ENCODE measurements around the gene FTO.

DNA sequence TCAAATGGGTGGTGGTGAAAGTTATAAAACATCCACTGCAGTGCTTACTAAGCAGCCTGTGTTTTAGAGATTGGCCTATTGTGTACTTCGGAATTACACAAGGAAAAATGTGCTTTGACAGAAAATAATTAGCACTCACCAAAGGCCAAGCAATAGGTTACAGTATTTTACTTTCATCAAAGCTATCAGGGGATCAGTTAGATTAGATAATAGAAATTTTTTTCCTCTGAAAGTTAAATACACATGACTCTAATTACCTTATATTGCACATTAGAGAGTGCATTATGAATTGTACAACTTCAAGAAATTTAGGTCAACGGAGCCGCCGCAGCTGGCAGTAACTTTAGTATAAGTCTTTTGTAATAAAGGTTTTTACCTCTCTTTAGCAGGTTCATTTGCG is 232.6 kb downstream of the FTO start:
- TF ChIP-seq, protein P1, sequence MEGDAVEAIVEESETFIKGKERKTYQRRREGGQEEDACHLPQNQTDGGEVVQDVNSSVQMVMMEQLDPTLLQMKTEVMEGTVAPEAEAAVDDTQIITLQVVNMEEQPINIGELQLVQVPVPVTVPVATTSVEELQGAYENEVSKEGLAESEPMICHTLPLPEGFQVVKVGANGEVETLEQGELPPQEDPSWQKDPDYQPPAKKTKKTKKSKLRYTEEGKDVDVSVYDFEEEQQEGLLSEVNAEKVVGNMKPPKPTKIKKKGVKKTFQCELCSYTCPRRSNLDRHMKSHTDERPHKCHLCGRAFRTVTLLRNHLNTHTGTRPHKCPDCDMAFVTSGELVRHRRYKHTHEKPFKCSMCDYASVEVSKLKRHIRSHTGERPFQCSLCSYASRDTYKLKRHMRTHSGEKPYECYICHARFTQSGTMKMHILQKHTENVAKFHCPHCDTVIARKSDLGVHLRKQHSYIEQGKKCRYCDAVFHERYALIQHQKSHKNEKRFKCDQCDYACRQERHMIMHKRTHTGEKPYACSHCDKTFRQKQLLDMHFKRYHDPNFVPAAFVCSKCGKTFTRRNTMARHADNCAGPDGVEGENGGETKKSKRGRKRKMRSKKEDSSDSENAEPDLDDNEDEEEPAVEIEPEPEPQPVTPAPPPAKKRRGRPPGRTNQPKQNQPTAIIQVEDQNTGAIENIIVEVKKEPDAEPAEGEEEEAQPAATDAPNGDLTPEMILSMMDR (IDR thresholded peaks at IDR 0.05): no peak
- no peak for TF ChIP-seq EP300 (IDR thresholded peaks at IDR 0.05; ENCODE audit: low read depth)
